SK-N-SH treated with all-trans-retinoic acid at 6 μM for 48 hours (cell line): Measurements from ENCODE around the gene CTNND1.
A peak's percentile ranks its signal among the peaks of the same experiment; 100 is the strongest.

Experiments used
- ATAC-seq: fragments of 200-7000 bp; cut with Tn5 transposase; 3 replicates; pipeline ENCODE4 v1.9.1; 2020; ENCODE audit warnings: mild to moderate bottlenecking, moderate library complexity
- ARNTL ChIP-seq: fragments of 450-650 bp; formaldehyde crosslinking; IDR thresholded peaks from 2 replicates; pipeline ENCODE4 v1.5.0; 2020; ENCODE audit warnings: low read depth, mild to moderate bottlenecking, moderate library complexity, borderline replicate concordance
- CREB5 ChIP-seq: fragments of 250-450 bp; sonication (Bioruptor Pico); IDR thresholded peaks from 2 replicates; pipeline ENCODE4 v1.5.1; 2020; ENCODE audit warnings: low read depth, mild to moderate bottlenecking, moderate library complexity
- CSDC2 ChIP-seq: fragments of 250-450 bp; sonication (Bioruptor Pico); IDR thresholded peaks from 2 replicates; pipeline ENCODE4 v1.5.0; 2020; ENCODE audit warnings: mild to moderate bottlenecking, moderate library complexity
- CSRNP3 ChIP-seq: fragments of 250-450 bp; sonication (Bioruptor Pico); IDR thresholded peaks from 2 replicates; pipeline ENCODE4 v1.5.1; 2021; ENCODE audit warnings: mild to moderate bottlenecking, moderate library complexity
- ESRRG ChIP-seq: fragments of 250-450 bp; sonication (Bioruptor Pico); IDR thresholded peaks from 2 replicates; pipeline ENCODE4 v1.6.1; 2021; ENCODE audit warnings: mild to moderate bottlenecking
- GLIS3 ChIP-seq: fragments of 250-450 bp; sonication (Bioruptor Pico); IDR thresholded peaks from 2 replicates; pipeline ENCODE4 v1.5.0; 2020; ENCODE audit warnings: mild to moderate bottlenecking, moderate library complexity
- ISL1 ChIP-seq: fragments of 250-450 bp; sonication (Bioruptor Pico); IDR thresholded peaks from 2 replicates; pipeline ENCODE4 v2.1.2; 2022; ENCODE audit warnings: mild to moderate bottlenecking, moderate library complexity
- OSR1 ChIP-seq: fragments of 250-450 bp; sonication (Bioruptor Pico); IDR thresholded peaks from 2 replicates; pipeline ENCODE4 v1.8.0; 2022; ENCODE audit warnings: moderate library complexity, mild to moderate bottlenecking, inconsistent platforms
- PATZ1 ChIP-seq: fragments of 250-450 bp; sonication (Bioruptor Pico); IDR thresholded peaks from 2 replicates; pipeline ENCODE4 v1.8.0; 2020; ENCODE audit warnings: mild to moderate bottlenecking, moderate library complexity, borderline replicate concordance
- POU6F1 ChIP-seq: fragments of 250-450 bp; sonication (Bioruptor Pico); IDR thresholded peaks from 2 replicates; pipeline ENCODE4 v1.8.0; 2021; ENCODE audit warnings: low read depth, mild to moderate bottlenecking, moderate library complexity, borderline replicate concordance
- PPARA ChIP-seq: fragments of 250-450 bp; sonication (Bioruptor Pico); IDR thresholded peaks from 2 replicates; pipeline ENCODE4 v1.5.0; 2020; ENCODE audit warnings: mild to moderate bottlenecking, borderline replicate concordance
- SNAI2 ChIP-seq: fragments of 250-450 bp; sonication (Bioruptor Pico); IDR thresholded peaks from 2 replicates; pipeline ENCODE4 v1.5.0; 2020; ENCODE audit warnings: mild to moderate bottlenecking, moderate library complexity
- TCF4 ChIP-seq: fragments of 250-450 bp; sonication (Bioruptor Pico); IDR thresholded peaks from 2 replicates; pipeline ENCODE4 v1.8.0; 2021; ENCODE audit warnings: mild to moderate bottlenecking, moderate library complexity, borderline replicate concordance
- TOX ChIP-seq: fragments of 250-450 bp; sonication (Bioruptor Pico); IDR thresholded peaks from 2 replicates; pipeline ENCODE4 v1.8.0; 2021; ENCODE audit warnings: mild to moderate bottlenecking, moderate library complexity, borderline replicate concordance
- ZC3H10 ChIP-seq: fragments of 250-450 bp; sonication (Bioruptor Pico); IDR thresholded peaks from 2 replicates; pipeline ENCODE4 v1.5.1; 2021; ENCODE audit warnings: mild to moderate bottlenecking, moderate library complexity
- ZFP3 ChIP-seq: fragments of 250-450 bp; sonication (Bioruptor Pico); IDR thresholded peaks from 2 replicates; pipeline ENCODE4 v1.5.0; 2020; ENCODE audit warnings: mild to moderate bottlenecking, moderate library complexity
- ZFP30 ChIP-seq: fragments of 450-650 bp; formaldehyde crosslinking; IDR thresholded peaks from 2 replicates; pipeline ENCODE4 v1.5.0; 2022; ENCODE audit warnings: mild to moderate bottlenecking, moderate library complexity
- ZNF565 ChIP-seq: fragments of 450-650 bp; formaldehyde crosslinking; conservative IDR thresholded peaks from 2 replicates; pipeline ENCODE4 v1.5.0; 2020; ENCODE audit warnings: low read depth, mild to moderate bottlenecking, moderate library complexity
- ZNF70 ChIP-seq: fragments of 450-650 bp; formaldehyde crosslinking; IDR thresholded peaks from 2 replicates; pipeline ENCODE4 v1.5.0; 2020; ENCODE audit warnings: mild to moderate bottlenecking, moderate library complexity
- ZNF8 ChIP-seq: fragments of 450-650 bp; formaldehyde crosslinking; IDR thresholded peaks from 2 replicates; pipeline ENCODE4 v1.5.0; 2020; ENCODE audit warnings: mild to moderate bottlenecking, moderate library complexity

Gene CTNND1

GRCh38 chr11:57735619-57736298, 25.8 kb upstream of the CTNND1 start (continued):
- TF ChIP-seq CSRNP3 (CRISPR knock-in tag) = no peak
- TF ChIP-seq ISL1 (CRISPR knock-in tag) = no peak
- TF ChIP-seq POU6F1 (CRISPR knock-in tag) = no peak
- no peak for TF ChIP-seq ZFP3 (CRISPR knock-in tag)
- TF ChIP-seq TOX (CRISPR knock-in tag) = no peak
- no peak for TF ChIP-seq ZFP30 (CRISPR knock-in tag)
- TF ChIP-seq ESRRG (CRISPR knock-in tag) = no peak
- TF ChIP-seq GLIS3 (CRISPR knock-in tag) = no peak
- TF ChIP-seq PATZ1 (CRISPR knock-in tag) = no peak

- peak; percentile 98 for ATAC-seq
- TF ChIP-seq ARNTL = no peak
- no peak for TF ChIP-seq TOX (CRISPR knock-in tag)
- TF ChIP-seq OSR1 (CRISPR knock-in tag) = no peak
- no peak for TF ChIP-seq ZFP30 (CRISPR knock-in tag)
- TF ChIP-seq ZNF565 = 0 out of 2 replicates have a peak, but pooled peaks have one; percentile 52
- no peak for TF ChIP-seq TCF4 (CRISPR knock-in tag)
- peak; percentile 70; the same call in 1 of the 2 replicates for TF ChIP-seq CREB5 (CRISPR knock-in tag)
- no peak for TF ChIP-seq ESRRG (CRISPR knock-in tag)
- TF ChIP-seq ZFP3 (CRISPR knock-in tag) = no peak
- peak; percentile 37; the same call in 1 of the 2 replicates for TF ChIP-seq ZNF8 (CRISPR knock-in tag)
- TF ChIP-seq GLIS3 (CRISPR knock-in tag) = peak; percentile 37; the same call in 1 of the 2 replicates
- no peak for TF ChIP-seq CSRNP3 (CRISPR knock-in tag)
- no peak for TF ChIP-seq CSDC2
- TF ChIP-seq ZNF70 (CRISPR knock-in tag) = no peak
- TF ChIP-seq PPARA (CRISPR knock-in tag) = no peak
- peak; percentile 33 for TF ChIP-seq ZC3H10
- no peak for TF ChIP-seq ISL1 (CRISPR knock-in tag)
- TF ChIP-seq SNAI2 (CRISPR knock-in tag) = no peak
- TF ChIP-seq POU6F1 (CRISPR knock-in tag) = no peak
- peak; percentile 61; the same call in 1 of the 2 replicates for TF ChIP-seq PATZ1 (CRISPR knock-in tag)
These were observed 20.2 kb upstream of the CTNND1 start, which contains the start of gene SELENOH for GRCh38 chr11:57741132-57742086. Gene SELENOH (plus strand): TSS chr11:57741491. CDS start chr11:57741596, 105 bp downstream.
